SK-N-MC (cell line): Measurements from ENCODE around the gene HOXD12.

Source experiments
- EZH2 ChIP-seq: fragments of 200-600 bp; sonication (generic); IDR thresholded peaks from one replicate; pipeline ENCODE4 v1.6.1; 2017; ENCODE audit warnings: antibody characterized with exemption
- FOXP2 ChIP-seq: optimal IDR thresholded peaks from 2 replicates; pipeline ENCODE3; 2011; ENCODE audit warnings: mild to moderate bottlenecking, moderate library complexity; ENCODE audit not compliant: insufficient read depth; ENCODE audit errors: extremely low read length, control extremely low read depth
- POLR2AphosphoS5 ChIP-seq: IDR thresholded peaks from 2 replicates; pipeline ENCODE4 v1.6.1; 2012; ENCODE audit warnings: mild to moderate bottlenecking, low read depth, low read length, borderline replicate concordance

GRCh38 chr2:176066645-176067588, 32.7 kb upstream of the HOXD12 start:
- no peak for TF ChIP-seq EZH2
- no peak for TF ChIP-seq POLR2AphosphoS5
- no peak for TF ChIP-seq FOXP2
